K562 (cell line): Measurements from ENCODE around the gene ZNF559. TPM values are rescaled to one million over a fixed set of nuclear protein-coding genes. Genes with fewer than 3 reads are reported as not detected.

Experiments used
- JUND ChIP-seq, 2 experiments: IDR thresholded peaks; 2 replicates in 1 of 2; 3 replicates in 1 of 2; pipeline ENCODE4 v1.6.1; 2011; ENCODE audit warnings: borderline replicate concordance in 2 of 2, low read depth in 2 of 2, low read length in 2 of 2, improper control_type of control experiment in 1 of 2, missing biosample characterization in 1 of 2, missing genetic modification characterization in 1 of 2, missing genetic modification reagents in 1 of 2
- ZNF175 ChIP-seq: fragments of 200-800 bp; sonication (Bioruptor generic); IDR thresholded peaks from 2 replicates; pipeline ENCODE4 v1.6.1; 2016; ENCODE audit warnings: low read depth, mild to moderate bottlenecking, missing genetic modification characterization, missing compliant biosample characterization
- ZZZ3 ChIP-seq: fragments of 450-650 bp; IDR thresholded peaks from 2 replicates; pipeline ENCODE4 v1.6.1; 2016; ENCODE audit warnings: antibody characterized with exemption, mild to moderate bottlenecking, moderate library complexity
- polyA plus RNA-seq, 8 experiments: library from polyadenylated mRNA; depleted of rRNA in 4 of 8; stranded (reverse) in 5 of 8; unstranded in 3 of 8; fragments of >200 nt; fragmentation: Nextera tagmentation in 2 of 8; fragmentation: Illumina TruSeq in 1 of 8; extraction: Ambion mirVana in 2 of 8; extraction: Trizol in 1 of 8; gene quantifications; 2 replicates each; pipeline versions ENCODE4 v1.2.1 to v1.2.3, GENCODE V29; 2011 to 2014; ENCODE audit warnings: inconsistent platforms in 1 of 8, missing spikeins in 1 of 8
- total RNA-seq, 7 experiments: library from RNA; depleted of rRNA in 6 of 7; stranded (reverse); fragments of >200 nt in 6 of 7; fragmentation: Illumina TruSeq in 2 of 7; extraction: Trizol in 2 of 7; gene quantifications; 2 replicates each; pipeline versions ENCODE4 v1.2.1 to v1.2.3, GENCODE V29; 2011 to 2021; ENCODE audit warnings: low replicate concordance in 1 of 7
- TF ChIP-seq, protein P1 (sequence below), 2 experiments: fragments of 450-650 bp; formaldehyde crosslinking in 1 of 2; IDR thresholded peaks; 2 replicates each; pipeline versions ENCODE4 v1.4.0 to v1.6.1; 2014 to 2020; ENCODE audit warnings: mild to moderate bottlenecking in 2 of 2, borderline replicate concordance in 1 of 2, low read depth in 1 of 2
- TF ChIP-seq, protein P2 (sequence below): fragments of 450-650 bp; formaldehyde crosslinking; IDR thresholded peaks from 2 replicates; pipeline ENCODE4 v1.4.0; 2022; ENCODE audit warnings: missing genetic modification characterization
- TF ChIP-seq, protein P3 (sequence below): IDR thresholded peaks from 3 replicates; pipeline ENCODE4 v1.6.1; 2011; ENCODE audit warnings: borderline replicate concordance, mild to moderate bottlenecking, moderate library complexity; ENCODE audit not compliant: insufficient read length; ENCODE audit errors: extremely low read depth

ZNF559 gene
- total and polyA plus RNA-seq, 9 of the 15 experiments (the other 6 are each of a cell fraction or from before 2014, with no cell fraction given), result 4.0 to 21.5 (median 11.5) TPM

DNA sequence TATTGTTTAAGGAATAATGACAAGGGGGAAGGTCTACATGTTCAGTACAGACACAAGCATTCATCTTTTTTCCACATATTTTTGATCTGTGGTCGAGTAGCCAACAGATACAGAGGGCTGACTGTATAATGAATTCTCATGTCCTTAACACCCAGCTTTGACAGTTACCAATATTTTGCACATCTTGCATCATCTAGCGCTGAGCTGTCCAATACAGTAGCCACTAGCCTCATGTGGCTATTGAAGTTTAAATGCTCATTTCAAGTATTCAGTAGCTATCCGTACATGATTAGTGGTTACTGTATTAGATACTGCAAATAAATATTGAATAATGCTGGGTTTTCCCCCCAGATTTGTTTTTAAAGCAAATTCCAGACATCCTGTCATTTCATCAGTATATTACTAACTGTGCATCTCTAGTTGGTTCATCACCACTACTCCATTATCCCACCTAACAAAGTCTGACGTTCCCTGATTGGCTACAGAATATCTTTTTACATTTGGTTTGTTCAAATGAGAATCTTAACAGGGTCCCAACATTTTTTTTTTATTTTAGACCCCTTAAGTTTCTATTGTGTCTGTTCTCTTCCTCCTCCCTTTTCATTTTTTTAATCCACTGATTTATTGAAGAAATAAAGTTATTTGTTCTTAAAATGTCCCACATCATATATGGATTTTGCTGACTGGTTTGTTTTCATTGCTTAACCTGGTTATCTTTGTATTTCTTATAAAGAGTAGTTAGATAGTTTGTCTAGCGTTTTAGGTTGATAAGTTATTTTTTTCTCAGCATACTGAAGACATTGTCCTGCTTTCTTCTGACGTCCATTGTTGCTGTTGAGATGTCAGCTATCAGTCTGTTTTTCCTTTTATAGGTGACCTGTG is 47.0 kb downstream of the ZNF559 start (continued):
- TF ChIP-seq, protein P1, sequence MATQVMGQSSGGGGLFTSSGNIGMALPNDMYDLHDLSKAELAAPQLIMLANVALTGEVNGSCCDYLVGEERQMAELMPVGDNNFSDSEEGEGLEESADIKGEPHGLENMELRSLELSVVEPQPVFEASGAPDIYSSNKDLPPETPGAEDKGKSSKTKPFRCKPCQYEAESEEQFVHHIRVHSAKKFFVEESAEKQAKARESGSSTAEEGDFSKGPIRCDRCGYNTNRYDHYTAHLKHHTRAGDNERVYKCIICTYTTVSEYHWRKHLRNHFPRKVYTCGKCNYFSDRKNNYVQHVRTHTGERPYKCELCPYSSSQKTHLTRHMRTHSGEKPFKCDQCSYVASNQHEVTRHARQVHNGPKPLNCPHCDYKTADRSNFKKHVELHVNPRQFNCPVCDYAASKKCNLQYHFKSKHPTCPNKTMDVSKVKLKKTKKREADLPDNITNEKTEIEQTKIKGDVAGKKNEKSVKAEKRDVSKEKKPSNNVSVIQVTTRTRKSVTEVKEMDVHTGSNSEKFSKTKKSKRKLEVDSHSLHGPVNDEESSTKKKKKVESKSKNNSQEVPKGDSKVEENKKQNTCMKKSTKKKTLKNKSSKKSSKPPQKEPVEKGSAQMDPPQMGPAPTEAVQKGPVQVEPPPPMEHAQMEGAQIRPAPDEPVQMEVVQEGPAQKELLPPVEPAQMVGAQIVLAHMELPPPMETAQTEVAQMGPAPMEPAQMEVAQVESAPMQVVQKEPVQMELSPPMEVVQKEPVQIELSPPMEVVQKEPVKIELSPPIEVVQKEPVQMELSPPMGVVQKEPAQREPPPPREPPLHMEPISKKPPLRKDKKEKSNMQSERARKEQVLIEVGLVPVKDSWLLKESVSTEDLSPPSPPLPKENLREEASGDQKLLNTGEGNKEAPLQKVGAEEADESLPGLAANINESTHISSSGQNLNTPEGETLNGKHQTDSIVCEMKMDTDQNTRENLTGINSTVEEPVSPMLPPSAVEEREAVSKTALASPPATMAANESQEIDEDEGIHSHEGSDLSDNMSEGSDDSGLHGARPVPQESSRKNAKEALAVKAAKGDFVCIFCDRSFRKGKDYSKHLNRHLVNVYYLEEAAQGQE (IDR thresholded peaks at IDR 0.05; ENCODE audit: borderline replicate concordance), result peak; percentile 37; the same call in 1 of the 2 replicates
- TF ChIP-seq, protein P1 (CRISPR knock-in tag; IDR thresholded peaks at IDR 0.05; ENCODE audit: low read depth), result no peak
- TF ChIP-seq, protein P2, sequence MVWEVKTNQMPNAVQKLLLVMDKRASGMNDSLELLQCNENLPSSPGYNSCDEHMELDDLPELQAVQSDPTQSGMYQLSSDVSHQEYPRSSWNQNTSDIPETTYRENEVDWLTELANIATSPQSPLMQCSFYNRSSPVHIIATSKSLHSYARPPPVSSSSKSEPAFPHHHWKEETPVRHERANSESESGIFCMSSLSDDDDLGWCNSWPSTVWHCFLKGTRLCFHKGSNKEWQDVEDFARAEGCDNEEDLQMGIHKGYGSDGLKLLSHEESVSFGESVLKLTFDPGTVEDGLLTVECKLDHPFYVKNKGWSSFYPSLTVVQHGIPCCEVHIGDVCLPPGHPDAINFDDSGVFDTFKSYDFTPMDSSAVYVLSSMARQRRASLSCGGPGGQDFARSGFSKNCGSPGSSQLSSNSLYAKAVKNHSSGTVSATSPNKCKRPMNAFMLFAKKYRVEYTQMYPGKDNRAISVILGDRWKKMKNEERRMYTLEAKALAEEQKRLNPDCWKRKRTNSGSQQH (CRISPR knock-in tag), result no peak
- TF ChIP-seq, protein P3, sequence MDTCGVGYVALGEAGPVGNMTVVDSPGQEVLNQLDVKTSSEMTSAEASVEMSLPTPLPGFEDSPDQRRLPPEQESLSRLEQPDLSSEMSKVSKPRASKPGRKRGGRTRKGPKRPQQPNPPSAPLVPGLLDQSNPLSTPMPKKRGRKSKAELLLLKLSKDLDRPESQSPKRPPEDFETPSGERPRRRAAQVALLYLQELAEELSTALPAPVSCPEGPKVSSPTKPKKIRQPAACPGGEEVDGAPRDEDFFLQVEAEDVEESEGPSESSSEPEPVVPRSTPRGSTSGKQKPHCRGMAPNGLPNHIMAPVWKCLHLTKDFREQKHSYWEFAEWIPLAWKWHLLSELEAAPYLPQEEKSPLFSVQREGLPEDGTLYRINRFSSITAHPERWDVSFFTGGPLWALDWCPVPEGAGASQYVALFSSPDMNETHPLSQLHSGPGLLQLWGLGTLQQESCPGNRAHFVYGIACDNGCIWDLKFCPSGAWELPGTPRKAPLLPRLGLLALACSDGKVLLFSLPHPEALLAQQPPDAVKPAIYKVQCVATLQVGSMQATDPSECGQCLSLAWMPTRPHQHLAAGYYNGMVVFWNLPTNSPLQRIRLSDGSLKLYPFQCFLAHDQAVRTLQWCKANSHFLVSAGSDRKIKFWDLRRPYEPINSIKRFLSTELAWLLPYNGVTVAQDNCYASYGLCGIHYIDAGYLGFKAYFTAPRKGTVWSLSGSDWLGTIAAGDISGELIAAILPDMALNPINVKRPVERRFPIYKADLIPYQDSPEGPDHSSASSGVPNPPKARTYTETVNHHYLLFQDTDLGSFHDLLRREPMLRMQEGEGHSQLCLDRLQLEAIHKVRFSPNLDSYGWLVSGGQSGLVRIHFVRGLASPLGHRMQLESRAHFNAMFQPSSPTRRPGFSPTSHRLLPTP, result no peak
- TF ChIP-seq ZZZ3 (no peak), JUND (IDR thresholded peaks at IDR 0.05; ENCODE audit: borderline replicate concordance, low read depth, low read length) (peak; percentile 56; the same call in 1 of the 2 replicates), JUND (tag; IDR thresholded peaks at IDR 0.05; ENCODE audit: borderline replicate concordance, low read depth, low read length) (no peak), ZNF175 (CRISPR knock-in tag) (peak; percentile 69; the same call in 1 of the 2 replicates)
